GM19239 (cell line): ENCODE results near the gene SAPCD2.

Experiments used
- DNase-seq: peaks from one replicate; pipeline ENCODE4 v3.0.0; 2011; ENCODE audit warnings: low spot score; ENCODE audit not compliant: insufficient read length
- FAIRE-seq: peaks from 2 replicates; lab custom pipeline; 2011; peaks lifted over from hg19 to GRCh38; lab: Jason Lieb, UNC

SAPCD2 gene

GRCh38 chr9:137083394-137084004 lies 13.1 kb upstream of the SAPCD2 start:
- DNase-seq (no peak), FAIRE-seq (peak; percentile 4)

GRCh38 chr9:137082925-137083290 lies 12.6 kb upstream of the SAPCD2 start:
- DNase-seq (no peak), FAIRE-seq (no peak)

GRCh38 chr9:137082222-137082924 lies 12.0 kb upstream of the SAPCD2 start:
- DNase-seq, result no peak
- FAIRE-seq, result no peak

GRCh38 chr9:137080260-137081122 lies 10.1 kb upstream of the SAPCD2 start:
- DNase-seq (no peak), FAIRE-seq (no peak)

GRCh38 chr9:137079401-137079787 lies 9.0 kb upstream of the SAPCD2 start:
- FAIRE-seq (no peak), DNase-seq (no peak)

GRCh38 chr9:137078701-137079400 lies 8.5 kb upstream of the SAPCD2 start:
- no peak for DNase-seq

GRCh38 chr9:137077758-137078693 lies 7.7 kb upstream of the SAPCD2 start:
- peak; percentile 8 for FAIRE-seq
- DNase-seq, result no peak

More at GRCh38 chr9:137078701-137079400, 8.5 kb upstream of the SAPCD2 start:
- FAIRE-seq, result no peak

- peak; percentile 80 for DNase-seq
- FAIRE-seq, result peak; percentile 67
Observed at GRCh38 chr9:137077010-137077747, 6.8 kb upstream of the SAPCD2 start, which contains the start of gene UAP1L1. Gene UAP1L1, plus strand, starts transcription at chr9:137077517. Its CDS starts 16 bp downstream, at chr9:137077533.

GRCh38 chr9:137076636-137077009 lies 6.3 kb upstream of the SAPCD2 start:
- DNase-seq (no peak), FAIRE-seq (no peak)

GRCh38 chr9:137075275-137075775 lies 5.0 kb upstream of the SAPCD2 start:
- DNase-seq (no peak), FAIRE-seq (no peak)

GRCh38 chr9:137074657-137075274 lies 4.4 kb upstream of the SAPCD2 start:
- FAIRE-seq (no peak), DNase-seq (no peak)

- DNase-seq (no peak), FAIRE-seq (no peak)
Observed at GRCh38 chr9:137073992-137074399, 3.6 kb upstream of the SAPCD2 start.

GRCh38 chr9:137071282-137071681 lies 925 bp upstream of the SAPCD2 start:
- FAIRE-seq, result no peak
- DNase-seq, result no peak

- DNase-seq (no peak), FAIRE-seq (no peak)
Observed at GRCh38 chr9:137070906-137071275, 534 bp upstream of the SAPCD2 start.

GRCh38 chr9:137069508-137070091 lies 757 bp downstream of the SAPCD2 start:
- no peak for FAIRE-seq
- DNase-seq, result no peak

GRCh38 chr9:137068539-137069507 lies 1.5 kb downstream of the SAPCD2 start:
- DNase-seq (no peak), FAIRE-seq (no peak)
